HG03135 (cell line): ENCODE measurements around the gene GRB10.

Source experiments
- ATAC-seq: cut with Tn5 transposase; IDR thresholded peaks from one replicate; pipeline ENCODE4 v1.9.1; 2021; ENCODE audit warnings: mild to moderate bottlenecking, moderate library complexity; ENCODE audit not compliant: unreplicated experiment

The GRB10 gene

GRCh38 chr7:50658696-50659095 is 124.0 kb downstream of the GRB10 start:
- no peak for ATAC-seq

GRCh38 chr7:50657912-50658311 is 124.8 kb downstream of the GRB10 start:
- no peak for ATAC-seq

GRCh38 chr7:50657341-50657873 is 125.3 kb downstream of the GRB10 start:
- ATAC-seq: no peak

- no peak for ATAC-seq
Measured at GRCh38 chr7:50656141-50656895, 126.4 kb downstream of the GRB10 start.

GRCh38 chr7:50655490-50655889 is 127.2 kb downstream of the GRB10 start:
- ATAC-seq: no peak

GRCh38 chr7:50655020-50655419 is 127.7 kb downstream of the GRB10 start:
- ATAC-seq: no peak

- ATAC-seq: no peak
Measured at GRCh38 chr7:50653981-50654425, 128.7 kb downstream of the GRB10 start.

GRCh38 chr7:50653126-50653864 is 129.4 kb downstream of the GRB10 start:
- ATAC-seq: no peak

- ATAC-seq: no peak
Measured at GRCh38 chr7:50652400-50653125, 130.1 kb downstream of the GRB10 start.

- no peak for ATAC-seq
Measured at GRCh38 chr7:50651271-50651989, 131.3 kb downstream of the GRB10 start.

GRCh38 chr7:50650057-50650664 is 132.5 kb downstream of the GRB10 start:
- ATAC-seq: no peak

- no peak for ATAC-seq
Measured at GRCh38 chr7:50649259-50649885, 133.3 kb downstream of the GRB10 start.

GRCh38 chr7:50648570-50649169 is 134.0 kb downstream of the GRB10 start:
- ATAC-seq: no peak

GRCh38 chr7:50648076-50648475 is 134.6 kb downstream of the GRB10 start:
- ATAC-seq: no peak

- ATAC-seq: no peak
Measured at GRCh38 chr7:50647286-50647980, 135.3 kb downstream of the GRB10 start.

- ATAC-seq: no peak
Measured at GRCh38 chr7:50646069-50646468, 136.6 kb downstream of the GRB10 start.

- no peak for ATAC-seq
Measured at GRCh38 chr7:50645186-50645585, 137.5 kb downstream of the GRB10 start.

- ATAC-seq: no peak
Measured at GRCh38 chr7:50644586-50644985, 138.1 kb downstream of the GRB10 start.

GRCh38 chr7:50644114-50644513 is 138.6 kb downstream of the GRB10 start:
- no peak for ATAC-seq
